H1 (cell line): ENCODE measurements around the gene DYNC2H1.

Experiments
- CTCF ChIP-seq, 3 experiments: IDR thresholded peaks; 1 replicate in 2 of 3; 2 replicates in 1 of 3; pipeline versions ENCODE4 v1.5.1 to v1.6.1; 2011; ENCODE audit warnings: low read length in 3 of 3, mild to moderate bottlenecking in 3 of 3, inconsistent platforms in 2 of 3, low read depth in 1 of 3, moderate library complexity in 1 of 3; ENCODE audit not compliant: insufficient read depth in 1 of 3; ENCODE audit errors: control extremely low read depth in 1 of 3
- EZH2 ChIP-seq: fragments of 200-600 bp; sonication (generic); IDR thresholded peaks from 2 replicates; pipeline ENCODE4 v1.7.1; 2012; ENCODE audit warnings: low read depth, mild to moderate bottlenecking, moderate library complexity, low read length, inconsistent platforms; ENCODE audit not compliant: severe bottlenecking
- TCF12 ChIP-seq: IDR thresholded peaks from 2 replicates; pipeline ENCODE4 v1.6.1; 2011; ENCODE audit warnings: low read depth, mild to moderate bottlenecking, low read length

GRCh38 chr11:103434073-103434411 is 324.8 kb downstream of the DYNC2H1 start:
- no peak for TF ChIP-seq CTCF (IDR thresholded peaks at IDR 0.05; ENCODE audit: control extremely low read depth in 1 of 3, insufficient read depth in 1 of 3, low read depth in 1 of 3, low read length in 3 of 3)
- TF ChIP-seq TCF12: no peak
- TF ChIP-seq EZH2: no peak
